ENCODE measurements around the gene MAPKAPK2.

The MAPKAPK2 gene

DNA sequence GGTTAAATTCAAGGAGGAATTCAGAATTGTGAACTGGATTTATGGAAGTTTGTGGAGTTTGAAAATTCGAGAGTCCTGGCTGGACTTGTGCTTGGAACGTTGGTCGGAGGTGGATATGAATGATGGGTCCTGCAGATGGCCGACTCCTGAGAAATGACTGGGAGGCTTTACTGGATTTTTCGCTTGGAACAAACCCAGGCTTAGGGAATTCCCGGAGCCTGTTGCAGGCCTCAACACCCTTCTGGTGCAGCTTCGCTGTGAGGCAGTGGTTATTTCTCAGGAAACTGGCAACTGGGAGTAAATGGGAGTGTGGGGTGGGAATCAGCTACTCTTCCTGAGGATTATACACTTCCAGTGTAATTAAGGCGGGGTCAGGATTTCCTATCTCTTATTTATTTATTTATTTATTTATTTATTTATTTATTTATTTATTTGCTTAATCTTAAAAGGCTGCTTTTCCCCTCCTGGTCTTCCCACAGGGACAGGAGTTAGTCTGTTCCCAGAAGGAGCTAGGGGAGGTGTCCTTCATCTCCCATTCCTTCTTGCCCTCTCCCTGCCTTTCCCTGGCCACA is 21.1 kb downstream of the MAPKAPK2 start (continued):
- TF ChIP-seq, protein P1, sequence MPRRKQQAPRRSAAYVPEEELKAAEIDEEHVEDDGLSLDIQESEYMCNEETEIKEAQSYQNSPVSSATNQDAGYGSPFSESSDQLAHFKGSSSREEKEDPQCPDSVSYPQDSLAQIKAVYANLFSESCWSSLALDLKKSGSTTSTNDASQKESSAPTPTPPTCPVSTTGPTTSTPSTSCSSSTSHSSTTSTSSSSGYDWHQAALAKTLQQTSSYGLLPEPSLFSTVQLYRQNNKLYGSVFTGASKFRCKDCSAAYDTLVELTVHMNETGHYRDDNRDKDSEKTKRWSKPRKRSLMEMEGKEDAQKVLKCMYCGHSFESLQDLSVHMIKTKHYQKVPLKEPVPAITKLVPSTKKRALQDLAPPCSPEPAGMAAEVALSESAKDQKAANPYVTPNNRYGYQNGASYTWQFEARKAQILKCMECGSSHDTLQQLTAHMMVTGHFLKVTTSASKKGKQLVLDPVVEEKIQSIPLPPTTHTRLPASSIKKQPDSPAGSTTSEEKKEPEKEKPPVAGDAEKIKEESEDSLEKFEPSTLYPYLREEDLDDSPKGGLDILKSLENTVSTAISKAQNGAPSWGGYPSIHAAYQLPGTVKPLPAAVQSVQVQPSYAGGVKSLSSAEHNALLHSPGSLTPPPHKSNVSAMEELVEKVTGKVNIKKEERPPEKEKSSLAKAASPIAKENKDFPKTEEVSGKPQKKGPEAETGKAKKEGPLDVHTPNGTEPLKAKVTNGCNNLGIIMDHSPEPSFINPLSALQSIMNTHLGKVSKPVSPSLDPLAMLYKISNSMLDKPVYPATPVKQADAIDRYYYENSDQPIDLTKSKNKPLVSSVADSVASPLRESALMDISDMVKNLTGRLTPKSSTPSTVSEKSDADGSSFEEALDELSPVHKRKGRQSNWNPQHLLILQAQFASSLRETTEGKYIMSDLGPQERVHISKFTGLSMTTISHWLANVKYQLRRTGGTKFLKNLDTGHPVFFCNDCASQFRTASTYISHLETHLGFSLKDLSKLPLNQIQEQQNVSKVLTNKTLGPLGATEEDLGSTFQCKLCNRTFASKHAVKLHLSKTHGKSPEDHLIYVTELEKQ (tag by site-specific recombination; IDR thresholded peaks at IDR 0.05; ENCODE audit: borderline replicate concordance): no peak
- TF ChIP-seq ZBTB8A (tag by site-specific recombination; IDR thresholded peaks at IDR 0.05) (peak; percentile 60), ZFP41 (tag by site-specific recombination; IDR thresholded peaks at IDR 0.05; ENCODE audit: borderline replicate concordance) (no peak), ZFP37 (tag by site-specific recombination; IDR thresholded peaks at IDR 0.05) (no peak), ZNF521 (tag by site-specific recombination; IDR thresholded peaks at IDR 0.05) (no peak), ZNF660 (tag by site-specific recombination; IDR thresholded peaks at IDR 0.05) (no peak), ZNF174 (tag by site-specific recombination; IDR thresholded peaks at IDR 0.05) (no peak), ZNF48 (tag by site-specific recombination; IDR thresholded peaks at IDR 0.05) (no peak), KLF8 (tag by site-specific recombination; IDR thresholded peaks at IDR 0.05) (no peak), ZNF776 (tag by site-specific recombination; IDR thresholded peaks at IDR 0.05; ENCODE audit: borderline replicate concordance) (no peak), ZFP69B (tag by site-specific recombination; IDR thresholded peaks at IDR 0.05) (no peak), ZNF140 (tag by site-specific recombination; IDR thresholded peaks at IDR 0.05) (0 out of 2 replicates have a peak, but pooled peaks have one; percentile 55), ZBTB21 (tag by site-specific recombination; IDR thresholded peaks at IDR 0.05) (no peak), ZNF292 (tag by site-specific recombination; IDR thresholded peaks at IDR 0.05; ENCODE audit: borderline replicate concordance, low read depth) (no peak), ZNF747 (tag by site-specific recombination; IDR thresholded peaks at IDR 0.05) (no peak), ZBTB20 (tag by site-specific recombination; IDR thresholded peaks at IDR 0.05) (no peak), ZNF138 (tag by site-specific recombination; IDR thresholded peaks at IDR 0.05; ENCODE audit: borderline replicate concordance) (no peak), ZNF10 (tag by site-specific recombination; IDR thresholded peaks at IDR 0.05) (no peak), ZNF37A (tag by site-specific recombination; IDR thresholded peaks at IDR 0.05) (no peak), ZBTB1 (tag by site-specific recombination; IDR thresholded peaks at IDR 0.05) (no peak), YY2 (tag by site-specific recombination; IDR thresholded peaks at IDR 0.05) (no peak), PRDM1 (tag by site-specific recombination; IDR thresholded peaks at IDR 0.05) (no peak), ZNF510 (tag by site-specific recombination; IDR thresholded peaks at IDR 0.05; ENCODE audit: insufficient replicate concordance) (no peak)
- TF ChIP-seq, protein P2, sequence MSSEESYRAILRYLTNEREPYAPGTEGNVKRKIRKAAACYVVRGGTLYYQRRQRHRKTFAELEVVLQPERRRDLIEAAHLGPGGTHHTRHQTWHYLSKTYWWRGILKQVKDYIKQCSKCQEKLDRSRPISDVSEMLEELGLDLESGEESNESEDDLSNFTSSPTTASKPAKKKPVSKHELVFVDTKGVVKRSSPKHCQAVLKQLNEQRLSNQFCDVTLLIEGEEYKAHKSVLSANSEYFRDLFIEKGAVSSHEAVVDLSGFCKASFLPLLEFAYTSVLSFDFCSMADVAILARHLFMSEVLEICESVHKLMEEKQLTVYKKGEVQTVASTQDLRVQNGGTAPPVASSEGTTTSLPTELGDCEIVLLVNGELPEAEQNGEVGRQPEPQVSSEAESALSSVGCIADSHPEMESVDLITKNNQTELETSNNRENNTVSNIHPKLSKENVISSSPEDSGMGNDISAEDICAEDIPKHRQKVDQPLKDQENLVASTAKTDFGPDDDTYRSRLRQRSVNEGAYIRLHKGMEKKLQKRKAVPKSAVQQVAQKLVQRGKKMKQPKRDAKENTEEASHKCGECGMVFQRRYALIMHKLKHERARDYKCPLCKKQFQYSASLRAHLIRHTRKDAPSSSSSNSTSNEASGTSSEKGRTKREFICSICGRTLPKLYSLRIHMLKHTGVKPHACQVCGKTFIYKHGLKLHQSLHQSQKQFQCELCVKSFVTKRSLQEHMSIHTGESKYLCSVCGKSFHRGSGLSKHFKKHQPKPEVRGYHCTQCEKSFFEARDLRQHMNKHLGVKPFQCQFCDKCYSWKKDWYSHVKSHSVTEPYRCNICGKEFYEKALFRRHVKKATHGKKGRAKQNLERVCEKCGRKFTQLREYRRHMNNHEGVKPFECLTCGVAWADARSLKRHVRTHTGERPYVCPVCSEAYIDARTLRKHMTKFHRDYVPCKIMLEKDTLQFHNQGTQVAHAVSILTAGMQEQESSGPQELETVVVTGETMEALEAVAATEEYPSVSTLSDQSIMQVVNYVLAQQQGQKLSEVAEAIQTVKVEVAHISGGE (tag by site-specific recombination; conservative IDR thresholded peaks at IDR 0.05; ENCODE audit: low read depth): peak; percentile 48; the same call in 1 of the 2 replicates
- TF ChIP-seq, protein P3, sequence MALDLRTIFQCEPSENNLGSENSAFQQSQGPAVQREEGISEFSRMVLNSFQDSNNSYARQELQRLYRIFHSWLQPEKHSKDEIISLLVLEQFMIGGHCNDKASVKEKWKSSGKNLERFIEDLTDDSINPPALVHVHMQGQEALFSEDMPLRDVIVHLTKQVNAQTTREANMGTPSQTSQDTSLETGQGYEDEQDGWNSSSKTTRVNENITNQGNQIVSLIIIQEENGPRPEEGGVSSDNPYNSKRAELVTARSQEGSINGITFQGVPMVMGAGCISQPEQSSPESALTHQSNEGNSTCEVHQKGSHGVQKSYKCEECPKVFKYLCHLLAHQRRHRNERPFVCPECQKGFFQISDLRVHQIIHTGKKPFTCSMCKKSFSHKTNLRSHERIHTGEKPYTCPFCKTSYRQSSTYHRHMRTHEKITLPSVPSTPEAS (tag by site-specific recombination; IDR thresholded peaks at IDR 0.05): no peak
- TF ChIP-seq, protein P4, sequence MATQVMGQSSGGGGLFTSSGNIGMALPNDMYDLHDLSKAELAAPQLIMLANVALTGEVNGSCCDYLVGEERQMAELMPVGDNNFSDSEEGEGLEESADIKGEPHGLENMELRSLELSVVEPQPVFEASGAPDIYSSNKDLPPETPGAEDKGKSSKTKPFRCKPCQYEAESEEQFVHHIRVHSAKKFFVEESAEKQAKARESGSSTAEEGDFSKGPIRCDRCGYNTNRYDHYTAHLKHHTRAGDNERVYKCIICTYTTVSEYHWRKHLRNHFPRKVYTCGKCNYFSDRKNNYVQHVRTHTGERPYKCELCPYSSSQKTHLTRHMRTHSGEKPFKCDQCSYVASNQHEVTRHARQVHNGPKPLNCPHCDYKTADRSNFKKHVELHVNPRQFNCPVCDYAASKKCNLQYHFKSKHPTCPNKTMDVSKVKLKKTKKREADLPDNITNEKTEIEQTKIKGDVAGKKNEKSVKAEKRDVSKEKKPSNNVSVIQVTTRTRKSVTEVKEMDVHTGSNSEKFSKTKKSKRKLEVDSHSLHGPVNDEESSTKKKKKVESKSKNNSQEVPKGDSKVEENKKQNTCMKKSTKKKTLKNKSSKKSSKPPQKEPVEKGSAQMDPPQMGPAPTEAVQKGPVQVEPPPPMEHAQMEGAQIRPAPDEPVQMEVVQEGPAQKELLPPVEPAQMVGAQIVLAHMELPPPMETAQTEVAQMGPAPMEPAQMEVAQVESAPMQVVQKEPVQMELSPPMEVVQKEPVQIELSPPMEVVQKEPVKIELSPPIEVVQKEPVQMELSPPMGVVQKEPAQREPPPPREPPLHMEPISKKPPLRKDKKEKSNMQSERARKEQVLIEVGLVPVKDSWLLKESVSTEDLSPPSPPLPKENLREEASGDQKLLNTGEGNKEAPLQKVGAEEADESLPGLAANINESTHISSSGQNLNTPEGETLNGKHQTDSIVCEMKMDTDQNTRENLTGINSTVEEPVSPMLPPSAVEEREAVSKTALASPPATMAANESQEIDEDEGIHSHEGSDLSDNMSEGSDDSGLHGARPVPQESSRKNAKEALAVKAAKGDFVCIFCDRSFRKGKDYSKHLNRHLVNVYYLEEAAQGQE (tag by site-specific recombination; IDR thresholded peaks at IDR 0.05): peak; percentile 43; the same call in 1 of the 2 replicates
- TF ChIP-seq, protein P5, sequence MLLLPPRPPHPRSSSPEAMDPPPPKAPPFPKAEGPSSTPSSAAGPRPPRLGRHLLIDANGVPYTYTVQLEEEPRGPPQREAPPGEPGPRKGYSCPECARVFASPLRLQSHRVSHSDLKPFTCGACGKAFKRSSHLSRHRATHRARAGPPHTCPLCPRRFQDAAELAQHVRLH (tag by site-specific recombination; IDR thresholded peaks at IDR 0.05): no peak

All from HEK293 (cell line).